Kidney capillary endothelial cell (primary cell): ENCODE measurements around the gene RIC8B.
A peak's percentile ranks its signal among the peaks of the same experiment; 100 is the strongest.
"Not testable (repeated sequence)": the region's sequence is repeated elsewhere in the genome, so short reads cannot be mapped to it uniquely, and the experiment has no call there.

Source experiments
- DNase-seq: peaks from one replicate; pipeline ENCODE4 v3.0.0-alpha.2; 2018; ENCODE audit warnings: low spot score

RIC8B gene, protein sequence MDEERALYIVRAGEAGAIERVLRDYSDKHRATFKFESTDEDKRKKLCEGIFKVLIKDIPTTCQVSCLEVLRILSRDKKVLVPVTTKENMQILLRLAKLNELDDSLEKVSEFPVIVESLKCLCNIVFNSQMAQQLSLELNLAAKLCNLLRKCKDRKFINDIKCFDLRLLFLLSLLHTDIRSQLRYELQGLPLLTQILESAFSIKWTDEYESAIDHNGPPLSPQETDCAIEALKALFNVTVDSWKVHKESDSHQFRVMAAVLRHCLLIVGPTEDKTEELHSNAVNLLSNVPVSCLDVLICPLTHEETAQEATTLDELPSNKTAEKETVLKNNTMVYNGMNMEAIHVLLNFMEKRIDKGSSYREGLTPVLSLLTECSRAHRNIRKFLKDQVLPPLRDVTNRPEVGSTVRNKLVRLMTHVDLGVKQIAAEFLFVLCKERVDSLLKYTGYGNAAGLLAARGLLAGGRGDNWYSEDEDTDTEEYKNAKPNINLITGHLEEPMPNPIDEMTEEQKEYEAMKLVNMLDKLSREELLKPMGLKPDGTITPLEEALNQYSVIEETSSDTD

GRCh38 chr12:106774005-106774807 is at the start of gene RIC8B:
Gene RIC8B (plus strand): TSS chr12:106774682. CDS start chr12:106774746, 64 bp downstream.
- DNase-seq, result peak; percentile 99

DNA sequence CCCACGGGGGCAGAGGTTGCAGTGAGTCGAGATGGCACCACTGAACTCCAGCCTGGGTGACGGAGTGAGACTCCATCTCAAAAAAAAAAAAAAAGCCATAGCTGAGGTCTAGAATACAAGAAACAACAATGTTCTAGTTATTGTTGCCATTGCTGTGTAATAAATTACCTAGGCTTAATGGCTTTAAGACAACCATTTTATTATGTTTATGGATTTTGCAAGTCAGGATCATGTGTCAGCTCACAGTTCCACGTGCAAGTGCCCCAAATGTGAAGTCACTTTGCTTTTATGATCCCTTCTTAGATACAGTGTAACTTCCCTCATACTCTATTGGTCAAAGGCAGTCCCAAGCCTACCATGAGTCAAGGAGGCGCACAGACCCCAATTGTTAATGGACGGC is 49.5 kb upstream of the RIC8B start:
- no peak for DNase-seq

- not testable (repeated sequence) for DNase-seq
Observed at GRCh38 chr12:106726603-106727202, 47.8 kb upstream of the RIC8B start.

DNA sequence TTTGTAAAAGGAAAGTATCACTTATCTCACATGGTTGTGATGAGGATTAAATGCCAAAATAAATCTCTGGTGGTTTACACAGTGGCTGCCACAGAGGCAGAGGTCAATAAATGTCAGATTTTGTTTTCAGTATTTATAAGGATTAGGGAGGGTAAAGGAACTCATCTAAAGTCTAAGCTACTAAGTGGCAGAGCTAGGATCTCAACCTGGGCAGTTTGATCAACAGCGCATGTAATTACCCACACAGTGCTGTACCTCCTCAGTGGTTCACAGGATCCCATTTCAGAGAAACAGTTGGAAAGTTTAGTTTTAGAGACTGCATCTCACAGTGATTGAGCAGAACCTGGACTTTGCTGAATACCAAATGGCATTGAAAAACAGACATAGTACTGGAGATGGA is 44.9 kb upstream of the RIC8B start:
- DNase-seq, result no peak

- no peak for DNase-seq
Observed at GRCh38 chr12:106732890-106733289, 41.6 kb upstream of the RIC8B start.

GRCh38 chr12:106733660-106734059 is 40.8 kb upstream of the RIC8B start:
- DNase-seq, result no peak

GRCh38 chr12:106736051-106736957 is 38.2 kb upstream of the RIC8B start:
- no peak for DNase-seq

GRCh38 chr12:106739318-106739717 is 35.2 kb upstream of the RIC8B start:
- DNase-seq, result no peak

- DNase-seq, result no peak
Observed at GRCh38 chr12:106739815-106740530, 34.5 kb upstream of the RIC8B start.

DNA sequence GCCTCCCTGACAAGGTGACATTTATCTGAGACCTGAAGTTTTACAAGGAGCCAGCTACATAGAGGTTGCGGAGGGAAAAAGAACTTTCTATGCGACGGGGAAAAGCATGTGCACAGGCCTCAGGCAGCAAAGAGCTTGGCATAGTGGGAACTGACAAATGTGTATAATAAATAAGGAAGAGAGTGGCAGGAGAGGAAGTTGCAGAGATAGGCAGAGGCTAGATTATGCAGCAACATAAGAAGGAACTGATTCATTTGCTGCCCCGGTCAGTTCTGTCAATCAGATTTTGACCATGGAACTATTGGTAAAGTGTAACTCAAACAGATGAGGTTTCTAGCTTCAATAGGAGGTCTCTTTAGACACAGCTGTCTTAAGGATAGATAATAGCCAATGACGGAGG is 33.7 kb upstream of the RIC8B start:
- DNase-seq, result no peak

DNA sequence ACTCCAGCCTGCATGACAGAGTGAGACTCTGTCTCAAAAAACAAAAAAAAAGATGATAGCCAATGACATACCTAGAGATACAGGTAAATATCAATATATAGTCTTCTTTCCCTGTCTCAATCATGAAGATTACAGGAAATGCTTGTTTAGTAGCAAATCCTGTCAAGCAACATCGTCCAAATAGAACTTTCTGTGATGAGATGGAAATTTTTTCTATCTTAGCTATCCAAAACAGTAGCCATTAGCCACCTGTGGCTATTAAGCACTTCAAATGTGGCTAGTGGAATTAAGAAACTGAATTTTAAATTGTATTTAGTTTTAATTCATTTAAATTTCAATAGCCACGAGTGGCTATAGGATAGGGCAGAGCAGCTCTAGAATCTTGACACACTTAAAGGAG is 33.2 kb upstream of the RIC8B start:
- DNase-seq, result no peak

DNA sequence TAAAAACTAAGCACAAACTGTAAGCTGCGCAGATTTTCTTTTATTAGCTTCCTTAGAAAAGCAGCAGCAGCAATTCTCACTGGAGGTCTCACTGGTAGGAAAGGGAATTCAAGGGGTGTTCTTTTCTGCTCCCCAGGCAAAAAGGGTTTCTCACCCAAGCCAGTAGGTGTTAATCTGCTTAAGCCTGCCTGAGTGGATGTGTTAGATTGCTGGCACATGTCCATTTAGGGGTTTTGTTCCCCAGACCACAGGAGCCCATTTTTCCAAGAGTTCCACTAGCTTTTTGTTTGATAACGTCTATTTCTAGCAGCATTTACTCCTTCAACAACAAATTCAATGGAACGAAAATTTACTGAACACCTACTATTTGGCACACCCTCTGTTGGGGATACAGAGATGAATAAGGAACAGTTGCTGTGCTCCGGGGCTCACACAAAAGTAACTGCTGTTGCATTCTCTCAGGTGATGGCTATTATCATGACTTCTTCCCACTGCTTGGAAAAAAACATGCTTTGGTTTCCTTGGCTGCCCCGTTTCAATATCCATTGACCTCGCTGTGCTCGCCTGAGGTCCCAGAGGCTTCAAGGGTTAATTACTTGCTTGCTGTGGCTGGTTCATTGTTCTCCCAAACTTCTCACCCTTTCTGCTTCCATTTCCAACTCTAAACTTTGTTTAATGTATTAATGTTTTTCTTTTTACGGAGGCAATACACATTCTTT is 31.1 kb upstream of the RIC8B start:
- no peak for DNase-seq

DNA sequence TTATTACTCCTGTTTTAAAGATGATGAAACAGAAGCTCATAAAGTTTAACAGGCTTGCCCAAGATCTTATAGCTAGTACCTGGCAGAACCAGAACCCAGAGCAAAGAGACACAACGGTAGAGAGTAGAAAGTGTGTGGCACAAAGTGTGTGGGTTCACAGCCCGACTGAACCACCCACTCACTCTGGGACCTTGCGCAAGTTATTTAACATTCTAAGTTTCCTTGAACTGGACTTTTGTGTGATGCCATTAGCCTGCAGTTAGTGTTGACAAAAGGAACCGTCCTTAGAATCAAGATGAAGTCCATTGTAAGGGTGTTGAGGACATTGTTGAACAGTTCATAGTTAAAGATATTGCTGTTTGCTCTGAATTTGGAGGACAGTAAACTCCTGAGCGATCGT is 29.9 kb upstream of the RIC8B start:
- no peak for DNase-seq

DNA sequence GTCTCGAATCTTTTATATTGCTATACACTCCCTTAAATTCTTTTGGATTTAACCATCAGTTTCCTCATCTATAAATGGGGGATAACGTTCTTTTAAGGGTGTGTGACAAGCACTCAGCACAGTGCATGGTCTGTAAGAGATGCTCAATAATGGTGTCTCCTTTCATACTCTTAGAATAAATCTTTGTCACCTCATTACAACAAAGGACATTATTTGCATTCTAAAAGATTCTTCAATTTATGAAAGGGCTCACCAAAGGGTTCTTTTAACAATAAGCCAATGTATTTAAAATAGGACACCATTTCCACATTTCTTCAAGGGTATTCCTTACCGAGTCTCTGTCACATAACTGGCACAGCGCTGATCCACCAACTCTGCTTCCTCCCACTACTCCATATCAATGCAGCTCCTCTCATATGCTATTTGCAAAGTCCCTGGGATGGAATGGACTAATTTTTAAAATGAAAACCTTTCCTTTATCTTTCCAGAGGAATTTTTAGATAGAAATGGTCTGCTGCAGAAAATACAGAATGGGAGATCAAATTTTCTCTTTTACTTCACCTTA is 29.2 kb upstream of the RIC8B start:
- DNase-seq, result no peak

DNA sequence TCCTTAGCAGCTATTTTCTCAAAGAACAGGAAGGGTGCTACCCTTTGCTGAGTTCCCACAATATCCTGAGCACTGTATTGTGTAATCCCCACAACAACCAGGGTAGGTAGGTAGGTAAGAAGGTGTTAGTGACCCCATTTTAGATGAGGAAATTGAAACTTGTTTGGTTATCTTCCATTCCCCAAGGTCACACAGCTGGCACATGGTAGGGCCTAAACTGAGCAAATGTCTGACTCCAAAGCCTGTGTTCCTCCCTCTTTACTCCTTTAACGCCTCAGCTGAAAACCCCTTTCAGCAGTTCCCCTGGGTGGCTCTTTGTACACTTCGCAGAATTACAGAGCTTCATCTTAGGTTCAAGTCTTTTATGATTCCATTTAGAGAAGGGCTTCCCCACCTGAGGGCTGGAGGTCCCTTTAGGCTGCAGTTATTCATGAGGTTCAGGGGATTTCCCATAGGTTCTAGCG is 26.5 kb upstream of the RIC8B start:
- no peak for DNase-seq

DNA sequence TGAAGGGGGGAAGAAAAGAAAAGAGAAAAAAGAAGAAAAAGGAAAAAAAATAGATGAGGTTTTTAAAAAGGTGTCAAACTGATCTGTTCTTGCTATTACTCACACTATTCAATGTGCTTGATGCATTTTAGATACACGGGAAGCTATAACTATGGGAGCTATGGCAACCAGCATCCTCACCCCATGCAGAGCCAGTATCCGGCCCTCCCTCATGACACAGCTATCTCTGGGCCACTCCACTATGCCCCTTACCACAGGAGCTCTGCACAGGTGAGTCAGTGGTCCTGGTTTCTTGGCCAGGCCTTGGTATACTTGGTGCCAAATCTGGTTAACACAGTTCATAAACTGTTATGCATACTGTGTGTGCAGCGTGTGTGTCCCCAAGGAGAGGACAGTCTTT is 24.0 kb upstream of the RIC8B start:
- DNase-seq, result no peak

DNA sequence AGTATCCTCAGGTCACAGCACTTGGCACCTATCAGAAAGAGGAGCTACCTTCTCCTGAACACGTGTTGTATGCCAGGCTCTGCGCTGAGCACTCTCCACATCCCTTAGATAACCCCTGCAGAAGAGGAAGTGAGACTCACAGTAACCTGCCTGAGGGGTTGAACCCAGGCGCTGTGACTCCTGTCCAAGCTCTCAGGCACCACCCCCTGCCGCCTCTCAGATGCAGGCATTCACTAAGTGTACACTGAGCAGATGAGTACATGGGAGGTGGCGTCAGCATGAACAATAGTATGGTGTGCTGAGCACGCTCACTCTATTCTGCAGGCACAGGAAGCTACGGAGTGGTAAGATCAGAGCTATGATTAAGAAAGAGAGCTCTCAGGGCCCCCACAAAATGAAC is 21.0 kb upstream of the RIC8B start:
- DNase-seq, result no peak

DNA sequence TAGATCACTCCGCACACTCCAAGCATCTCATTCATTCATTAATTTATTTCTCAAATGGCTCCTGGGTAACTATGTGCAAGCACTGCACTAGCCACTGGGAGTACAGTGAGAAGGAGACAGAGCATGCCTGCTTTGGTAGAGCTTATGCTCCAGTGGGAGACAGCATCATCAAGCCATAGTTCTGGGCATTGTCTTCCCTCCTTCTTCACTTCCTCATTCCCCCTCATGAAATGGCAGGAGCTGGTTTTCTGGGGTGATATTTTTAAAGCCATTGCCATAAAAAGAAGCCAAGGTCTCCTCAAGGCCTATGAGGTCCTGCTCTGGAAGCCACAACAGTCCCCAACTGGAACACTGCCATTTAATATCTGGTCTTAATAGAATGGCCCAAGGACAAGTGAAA is 20.2 kb upstream of the RIC8B start:
- DNase-seq, result no peak

DNA sequence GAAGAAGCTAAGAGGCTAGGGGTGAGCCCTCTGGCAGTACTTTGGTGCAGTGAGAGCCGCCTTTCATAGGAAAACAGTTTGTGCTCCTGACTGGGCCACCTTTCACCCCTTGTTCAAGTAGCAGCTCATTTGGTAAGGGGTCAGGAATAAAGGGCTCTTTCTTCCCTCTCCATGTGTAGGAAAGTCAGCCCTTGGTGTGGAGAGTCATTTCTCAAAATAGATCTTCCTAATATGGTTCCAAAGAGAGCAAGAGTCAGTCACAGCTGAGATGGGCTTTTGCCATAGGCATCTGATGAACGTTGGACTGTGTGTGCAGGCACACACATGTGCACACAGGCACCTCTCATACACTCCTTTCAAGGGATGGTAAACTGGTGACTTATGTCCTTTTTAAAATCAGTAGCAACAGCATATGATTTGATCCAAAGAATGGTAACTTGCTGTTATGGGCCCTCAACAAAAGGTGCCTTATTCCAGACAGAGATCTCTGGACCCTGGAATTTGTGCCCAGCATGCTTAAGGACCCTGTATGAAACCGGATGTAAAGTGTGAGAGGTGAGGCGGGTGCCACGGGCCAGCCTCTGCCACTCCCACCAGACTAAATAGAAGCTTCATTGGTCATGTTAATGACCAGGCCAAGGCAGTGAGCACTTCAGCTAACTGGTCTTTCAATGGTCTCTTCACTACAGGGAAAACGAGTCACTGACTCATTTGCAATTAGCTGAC is 16.7 kb upstream of the RIC8B start:
- DNase-seq, result no peak
